Osteoblast (primary cell): ENCODE data around the gene CCDC102A. TPM values are rescaled to one million over a fixed set of nuclear protein-coding genes. Genes with fewer than 3 reads are reported as not detected.

Source experiments
- DNase-seq: peaks from one replicate; pipeline ENCODE4 v3.0.0; 2011; ENCODE audit warnings: low spot score, mixed read lengths; ENCODE audit not compliant: insufficient read length; ENCODE audit errors: missing footprints
- H2AFZ ChIP-seq: 2 replicates; pipeline ENCODE4 v1.6.0; 2011; ENCODE audit warnings: mild to moderate bottlenecking, low read length
- H3K27ac ChIP-seq: 2 replicates; pipeline ENCODE4 v1.5.1; 2011; ENCODE audit warnings: mild to moderate bottlenecking, low read depth, low read length, moderate library complexity
- H3K27me3 ChIP-seq: 2 replicates; pipeline ENCODE4 v1.6.0; 2012; ENCODE audit warnings: mild to moderate bottlenecking, control low read depth, inconsistent platforms, low read length, moderate library complexity; ENCODE audit not compliant: insufficient read depth
- H3K36me3 ChIP-seq: 2 replicates; pipeline ENCODE4 v1.5.1; 2011; ENCODE audit warnings: mild to moderate bottlenecking, low read length, control low read depth, moderate library complexity; ENCODE audit not compliant: insufficient read depth
- H3K4me1 ChIP-seq: 2 replicates; pipeline ENCODE4 v1.5.1; 2011; ENCODE audit warnings: mild to moderate bottlenecking, low read length, control low read depth, moderate library complexity; ENCODE audit not compliant: insufficient read depth
- H3K4me2 ChIP-seq: 2 replicates; pipeline ENCODE4 v1.6.0; 2011; ENCODE audit warnings: mild to moderate bottlenecking, low read length; ENCODE audit not compliant: insufficient read depth
- H3K4me3 ChIP-seq: fragments of 200-600 bp; sonication (generic); 3 replicates; pipeline ENCODE4 v1.5.1; 2012; ENCODE audit warnings: mild to moderate bottlenecking, low read length, inconsistent platforms; ENCODE audit not compliant: insufficient read depth
- H3K79me2 ChIP-seq: 2 replicates; pipeline ENCODE4 v1.6.0; 2012; ENCODE audit warnings: mild to moderate bottlenecking, low read length, control low read depth, inconsistent platforms; ENCODE audit not compliant: insufficient read depth
- H3K9me3 ChIP-seq: 2 replicates; pipeline ENCODE4 v1.5.1; 2011; ENCODE audit warnings: low read depth, low read length, control low read depth
- H4K20me1 ChIP-seq: 2 replicates; pipeline ENCODE4 v1.6.0; 2012; ENCODE audit warnings: mild to moderate bottlenecking, low read length, control low read depth; ENCODE audit not compliant: insufficient read depth
- total RNA-seq: library from RNA; depleted of rRNA; stranded (reverse); fragments of >200 nt; gene quantifications from 2 replicates; pipeline ENCODE4 v1.2.3, GENCODE V29; 2012
- TF ChIP-seq, protein P1 (sequence below): IDR thresholded peaks from 2 replicates; pipeline ENCODE4 v1.5.1; 2011; ENCODE audit warnings: mild to moderate bottlenecking, low read depth, low read length, moderate library complexity; ENCODE audit errors: extremely low read depth

The CCDC102A gene
- total RNA-seq, 1 donor = 9.8 TPM

DNA sequence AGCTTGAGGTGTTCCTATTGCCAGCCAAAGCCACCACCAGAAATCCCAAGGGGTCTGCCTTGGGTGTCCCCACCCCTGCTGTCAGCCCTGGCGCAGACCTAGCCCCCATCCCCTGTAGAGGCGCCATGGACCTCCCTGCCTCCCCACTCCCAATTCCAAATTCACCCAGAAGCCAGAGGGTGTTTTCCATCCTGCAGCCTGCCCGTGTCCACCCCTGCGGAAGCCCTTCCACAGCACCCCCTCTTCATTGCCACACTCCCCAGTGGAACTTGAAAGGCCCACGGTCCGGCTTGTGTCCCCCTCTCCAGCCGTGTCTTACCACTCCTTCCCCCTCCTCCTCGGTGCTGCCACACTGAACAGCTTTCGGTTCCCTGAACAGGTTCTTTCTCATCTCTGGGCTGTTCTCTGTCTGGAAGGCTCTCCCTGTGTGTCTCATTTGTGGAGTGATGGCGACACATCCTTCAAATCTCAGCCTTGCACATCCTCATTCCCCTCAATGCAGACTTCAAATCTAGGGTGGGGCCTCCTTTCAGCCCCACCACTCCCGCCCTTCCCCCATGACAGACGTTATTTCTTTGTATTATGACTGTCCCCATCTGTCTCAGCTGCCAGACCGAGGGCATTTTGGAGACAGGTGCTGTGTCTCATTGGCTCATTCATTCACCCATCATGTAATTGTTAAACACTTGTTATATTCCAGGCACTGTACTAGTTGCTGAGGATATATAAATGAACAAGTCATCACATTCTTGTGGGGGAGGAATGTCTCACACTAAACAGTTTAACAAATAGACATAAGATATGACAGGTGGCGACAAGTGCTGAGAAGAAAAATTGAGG, 42.4 kb upstream of the CCDC102A start:
- no peak overlapping the region for H3K4me3 ChIP-seq
- H3K79me2 ChIP-seq = no peaks in the 10 kb centered on the region
- no peak overlapping the region for H3K4me2 ChIP-seq
- DNase-seq = peak; percentile 69
- H2AFZ ChIP-seq = no peak overlapping the region
- no peaks in the 10 kb centered on the region for H3K36me3 ChIP-seq
- peaks cover 26% of the 10 kb centered on the region for H3K27me3 ChIP-seq
- H3K4me1 ChIP-seq = no peaks in the 10 kb centered on the region
- H3K27ac ChIP-seq = no peak overlapping the region
- no peaks in the 10 kb centered on the region for H3K9me3 ChIP-seq
- no peaks in the 10 kb centered on the region for H4K20me1 ChIP-seq
- TF ChIP-seq, protein P1, sequence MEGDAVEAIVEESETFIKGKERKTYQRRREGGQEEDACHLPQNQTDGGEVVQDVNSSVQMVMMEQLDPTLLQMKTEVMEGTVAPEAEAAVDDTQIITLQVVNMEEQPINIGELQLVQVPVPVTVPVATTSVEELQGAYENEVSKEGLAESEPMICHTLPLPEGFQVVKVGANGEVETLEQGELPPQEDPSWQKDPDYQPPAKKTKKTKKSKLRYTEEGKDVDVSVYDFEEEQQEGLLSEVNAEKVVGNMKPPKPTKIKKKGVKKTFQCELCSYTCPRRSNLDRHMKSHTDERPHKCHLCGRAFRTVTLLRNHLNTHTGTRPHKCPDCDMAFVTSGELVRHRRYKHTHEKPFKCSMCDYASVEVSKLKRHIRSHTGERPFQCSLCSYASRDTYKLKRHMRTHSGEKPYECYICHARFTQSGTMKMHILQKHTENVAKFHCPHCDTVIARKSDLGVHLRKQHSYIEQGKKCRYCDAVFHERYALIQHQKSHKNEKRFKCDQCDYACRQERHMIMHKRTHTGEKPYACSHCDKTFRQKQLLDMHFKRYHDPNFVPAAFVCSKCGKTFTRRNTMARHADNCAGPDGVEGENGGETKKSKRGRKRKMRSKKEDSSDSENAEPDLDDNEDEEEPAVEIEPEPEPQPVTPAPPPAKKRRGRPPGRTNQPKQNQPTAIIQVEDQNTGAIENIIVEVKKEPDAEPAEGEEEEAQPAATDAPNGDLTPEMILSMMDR = no peak

DNA sequence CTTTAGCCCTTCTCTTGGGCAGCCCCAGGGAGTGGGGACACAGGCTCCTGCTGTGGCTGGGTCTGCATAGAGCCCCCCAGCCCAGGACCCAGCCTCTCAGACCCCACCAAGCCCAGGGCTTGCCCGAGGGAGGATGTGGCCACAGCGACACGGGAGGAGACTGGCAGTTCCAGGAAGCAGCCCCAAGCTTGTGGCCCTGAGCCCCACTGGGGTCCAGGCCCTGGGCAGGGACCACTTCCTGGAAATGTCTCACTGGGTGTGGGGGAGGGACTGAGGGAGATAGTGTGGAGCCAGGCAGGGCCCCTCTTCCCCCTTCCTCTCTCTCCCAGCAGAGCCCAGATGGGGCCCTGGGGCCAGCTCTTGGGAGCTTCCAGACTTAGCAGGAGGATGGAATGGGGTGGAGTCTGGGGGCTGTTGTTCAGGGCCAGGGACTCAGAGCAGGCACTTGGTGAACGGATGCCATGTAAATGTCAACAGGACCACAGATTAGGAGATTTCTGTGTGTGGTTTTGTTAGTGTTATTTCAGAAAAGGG, 41.4 kb upstream of the CCDC102A start:
- no peak overlapping the region for H3K27ac ChIP-seq
- TF ChIP-seq, protein P1 = no peak

DNA sequence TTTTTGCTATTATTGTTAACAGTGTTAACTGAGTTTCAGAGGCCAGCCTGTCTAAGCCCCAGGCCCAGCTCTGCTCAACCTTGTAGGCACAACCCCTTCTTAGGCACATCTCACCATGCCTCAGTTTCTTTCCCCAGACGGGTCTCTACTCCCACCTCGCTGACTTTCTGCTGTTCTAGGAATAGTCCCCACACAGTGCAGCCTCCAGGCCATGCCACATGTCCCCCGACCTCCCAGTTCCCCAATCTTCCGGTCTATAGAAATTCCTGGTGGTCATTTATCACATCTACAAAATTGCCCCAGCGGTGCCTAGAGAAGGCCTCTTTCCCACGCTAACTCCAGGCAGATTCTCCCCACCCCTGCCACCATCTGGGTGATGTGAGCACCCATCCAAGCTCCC, 40.8 kb upstream of the CCDC102A start:
- Histone ChIP-seq H3K27ac (no peak overlapping the region), H3K4me2 (no peak overlapping the region), H3K79me2 (no peaks in the 10 kb centered on the region), H2AFZ (no peak overlapping the region), H4K20me1 (no peaks in the 10 kb centered on the region), H3K9me3 (no peaks in the 10 kb centered on the region), H3K4me3 (no peak overlapping the region), H3K36me3 (no peaks in the 10 kb centered on the region), H3K4me1 (no peaks in the 10 kb centered on the region), H3K27me3 (peaks cover 19% of the 10 kb centered on the region)
- no peak for DNase-seq
- TF ChIP-seq, protein P1 = no peak

More for the DNA sequence above, 41.4 kb upstream of the CCDC102A start:
- H3K79me2 ChIP-seq = no peaks in the 10 kb centered on the region
- no peaks in the 10 kb centered on the region for H3K4me1 ChIP-seq
- DNase-seq = no peak
- peaks cover 22% of the 10 kb centered on the region for H3K27me3 ChIP-seq
- H3K9me3 ChIP-seq = no peaks in the 10 kb centered on the region
- no peaks in the 10 kb centered on the region for H3K36me3 ChIP-seq
- no peak overlapping the region for H3K4me2 ChIP-seq
- H4K20me1 ChIP-seq = no peaks in the 10 kb centered on the region
- no peak overlapping the region for H3K4me3 ChIP-seq
- no peak overlapping the region for H2AFZ ChIP-seq

DNA sequence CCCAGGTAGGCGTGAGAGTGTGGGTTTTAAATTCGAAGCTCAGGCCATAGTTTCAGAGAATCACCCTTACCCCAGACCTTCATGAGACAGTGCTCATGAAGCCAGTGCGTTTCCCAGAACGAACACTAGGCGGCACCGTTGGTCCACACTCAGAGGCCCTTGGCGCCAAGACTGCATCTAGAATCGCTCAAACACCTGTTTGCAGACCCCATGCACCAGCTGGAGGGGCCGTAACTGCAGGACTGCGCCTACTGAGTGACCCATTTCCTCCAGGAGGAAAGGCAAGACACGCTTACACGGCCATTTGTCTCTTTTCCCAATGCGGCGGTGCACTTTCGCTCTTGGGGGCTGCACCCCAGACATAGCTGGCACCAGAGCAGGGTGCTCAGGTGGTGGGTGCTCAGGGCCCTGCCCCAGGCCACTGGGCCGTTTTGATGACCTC, 40.1 kb upstream of the CCDC102A start:
- H3K4me2 ChIP-seq = no peak overlapping the region
- H3K79me2 ChIP-seq = no peaks in the 10 kb centered on the region
- TF ChIP-seq, protein P1 = peak; percentile 98
- H3K27me3 ChIP-seq = peaks cover 15% of the 10 kb centered on the region
- H3K9me3 ChIP-seq = no peaks in the 10 kb centered on the region
- no peaks in the 10 kb centered on the region for H3K4me1 ChIP-seq
- no peak overlapping the region for H3K27ac ChIP-seq
- no peaks in the 10 kb centered on the region for H4K20me1 ChIP-seq
- DNase-seq = peak; percentile 96
- no peaks in the 10 kb centered on the region for H3K36me3 ChIP-seq
- no peak overlapping the region for H2AFZ ChIP-seq
- no peak overlapping the region for H3K4me3 ChIP-seq
